CD4-positive, alpha-beta T cell treated with Interleukin-12 subunit alpha and Interleukin-12 subunit beta, for 1 hour (primary cell): Measurements from ENCODE around the gene FURIN.
A peak's percentile ranks its signal among the peaks of the same experiment; 100 is the strongest.
"Not testable (repeated sequence)": the region's sequence is repeated elsewhere in the genome, so short reads cannot be mapped to it uniquely, and the experiment has no call there.

Experiments
- DNase-seq: peaks from one replicate; pipeline ENCODE4 v3.0.0-alpha.2; 2020

Gene FURIN

GRCh38 chr15:90871139-90871715 is 2.8 kb downstream of the FURIN start:
- peak; percentile 39 for DNase-seq

- DNase-seq = peak; percentile 24
Observed at GRCh38 chr15:90871716-90872485, 3.5 kb downstream of the FURIN start.

DNA sequence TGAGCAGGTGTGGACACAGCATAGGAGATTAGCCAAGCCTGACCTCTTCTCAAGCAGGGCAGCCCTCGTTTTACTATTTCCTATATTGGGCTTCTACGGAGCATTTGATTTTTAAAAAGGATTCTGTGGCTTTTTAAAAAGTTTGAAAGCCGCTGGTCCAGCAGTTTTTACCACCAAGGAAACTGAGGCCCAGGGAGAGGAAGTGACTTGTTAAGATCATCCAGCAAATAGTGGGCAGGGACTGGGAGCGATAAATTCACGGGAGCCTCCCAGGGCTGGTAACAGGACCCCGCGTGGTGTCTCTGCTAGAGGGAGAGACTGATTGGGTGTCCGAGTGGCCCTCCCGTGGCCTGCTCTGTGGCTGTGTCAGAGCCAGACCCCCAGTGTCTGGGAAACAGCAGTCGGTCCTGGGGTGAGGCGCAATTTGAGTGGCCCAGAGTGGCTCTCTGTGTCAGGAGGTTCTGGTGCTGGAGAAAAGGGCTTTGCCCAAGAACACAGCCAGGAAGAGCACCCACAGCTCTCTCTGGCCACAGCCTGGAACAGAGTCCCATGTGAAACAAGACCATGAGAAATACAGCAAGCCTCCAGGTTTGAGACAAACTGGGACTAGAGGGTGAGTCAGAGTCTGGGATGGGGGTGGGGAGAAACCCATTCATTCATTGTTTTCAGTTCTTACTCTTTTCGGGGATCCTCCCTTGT is 4.2 kb downstream of the FURIN start:
- peak; percentile 27 for DNase-seq

DNA sequence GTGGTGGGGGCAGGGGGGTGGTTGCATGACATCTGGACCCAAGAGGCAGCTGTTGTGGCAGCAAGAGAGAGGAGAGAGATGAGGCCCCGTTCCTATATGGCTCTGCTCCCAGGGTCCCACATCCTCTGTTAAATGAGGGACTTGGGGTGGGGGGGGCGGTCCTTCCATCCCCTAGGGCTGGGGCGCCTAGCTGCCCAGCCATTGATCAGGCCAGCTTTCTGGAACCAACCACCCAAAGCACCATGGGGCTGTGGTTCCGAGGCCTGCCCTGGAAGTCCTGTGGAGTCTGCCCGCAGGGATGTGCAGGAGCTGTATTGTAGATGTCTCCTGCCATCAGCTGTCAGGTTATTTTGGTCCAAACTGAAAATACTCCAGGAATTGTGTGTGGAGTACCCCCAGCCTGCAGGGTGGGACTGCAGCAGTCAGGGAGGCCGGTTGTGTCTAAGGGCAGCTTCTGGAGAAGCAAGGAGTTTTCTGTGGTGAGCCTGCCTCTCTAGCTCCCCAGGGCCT is 5.2 kb downstream of the FURIN start:
- no peak for DNase-seq

DNA sequence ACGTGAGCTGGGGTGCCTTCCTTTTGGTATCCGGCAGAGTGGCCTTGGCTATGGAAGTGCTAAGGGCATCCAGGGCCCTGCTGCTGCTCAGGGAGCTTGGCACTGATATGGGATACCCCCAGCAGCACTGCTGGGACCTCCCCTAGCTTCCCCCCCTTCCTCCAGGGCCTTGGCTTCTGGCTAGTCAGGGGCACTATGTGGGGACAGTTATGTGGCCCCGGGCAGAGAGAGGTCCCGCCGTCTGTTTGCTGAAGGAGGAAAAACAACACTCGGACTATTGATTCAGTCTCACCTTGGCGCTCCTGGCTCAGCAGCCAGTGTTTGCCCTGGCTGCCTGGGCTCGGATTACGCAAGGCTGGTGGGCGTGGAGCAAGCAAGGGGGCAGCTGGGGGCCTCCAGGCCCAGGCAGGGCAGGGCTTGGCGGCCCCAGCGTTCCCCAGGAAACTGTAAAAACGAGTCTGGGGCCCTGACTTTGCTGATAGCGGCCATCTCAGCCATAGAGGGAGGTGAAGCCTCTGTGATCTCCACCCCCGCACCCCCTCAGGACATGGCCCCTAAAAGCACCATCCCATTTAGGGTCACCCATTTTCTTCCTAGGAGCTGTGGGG is 5.7 kb downstream of the FURIN start:
- no peak for DNase-seq

DNA sequence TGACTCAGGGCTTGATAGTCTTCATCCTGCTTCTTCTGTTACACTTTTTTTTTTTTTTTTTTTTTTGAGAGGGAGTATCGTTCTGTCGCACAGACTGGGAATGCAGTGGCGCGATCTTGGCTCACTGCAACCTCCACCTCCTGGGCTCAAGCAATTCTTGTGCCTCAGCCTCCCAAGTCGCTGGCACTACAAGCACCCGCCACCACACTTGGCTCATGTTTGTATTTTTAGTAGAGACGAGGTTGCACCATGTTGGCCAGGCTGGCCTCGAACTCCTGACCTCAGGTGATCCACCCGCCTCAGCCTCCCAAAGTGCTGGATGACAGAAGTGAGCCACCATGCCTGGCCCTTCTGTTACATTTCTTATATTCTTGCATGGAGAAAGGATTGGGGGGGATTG is 6.6 kb downstream of the FURIN start:
- DNase-seq = not testable (repeated sequence)

- no peak for DNase-seq
Observed at GRCh38 chr15:90875549-90875981, 7.2 kb downstream of the FURIN start.

- DNase-seq = no peak
Observed at GRCh38 chr15:90876046-90876445, 7.7 kb downstream of the FURIN start.

DNA sequence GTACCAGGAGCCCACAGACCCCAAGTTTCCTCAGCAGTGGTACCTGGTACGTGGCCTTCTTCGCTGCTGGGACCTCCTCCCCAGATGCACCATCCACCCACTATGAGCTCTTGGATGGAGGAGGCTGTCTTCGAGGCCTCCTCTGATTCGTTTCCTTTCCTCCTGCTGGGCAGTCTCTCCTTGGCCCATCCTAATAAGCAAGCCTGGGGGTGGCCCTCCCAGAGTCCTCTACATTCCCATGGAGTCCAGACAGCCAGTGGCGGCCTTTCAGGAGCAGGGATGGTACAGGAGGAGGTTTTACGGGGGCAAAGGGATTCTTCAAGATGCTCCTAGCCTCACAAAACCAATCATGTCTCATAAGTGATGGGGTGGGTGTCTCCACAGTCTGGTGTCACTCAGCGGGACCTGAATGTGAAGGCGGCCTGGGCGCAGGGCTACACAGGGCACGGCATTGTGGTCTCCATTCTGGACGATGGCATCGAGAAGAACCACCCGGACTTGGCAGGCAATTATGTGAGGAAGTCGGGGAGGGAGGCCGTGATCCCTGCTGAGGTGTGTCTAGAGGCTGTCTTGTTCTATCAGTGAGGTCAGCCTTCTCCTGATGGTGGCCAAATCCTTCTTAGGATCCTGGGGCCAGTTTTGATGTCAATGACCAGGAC is 8.3 kb downstream of the FURIN start:
- DNase-seq = no peak

- DNase-seq = no peak
Observed at GRCh38 chr15:90877315-90877714, 8.9 kb downstream of the FURIN start.

DNA sequence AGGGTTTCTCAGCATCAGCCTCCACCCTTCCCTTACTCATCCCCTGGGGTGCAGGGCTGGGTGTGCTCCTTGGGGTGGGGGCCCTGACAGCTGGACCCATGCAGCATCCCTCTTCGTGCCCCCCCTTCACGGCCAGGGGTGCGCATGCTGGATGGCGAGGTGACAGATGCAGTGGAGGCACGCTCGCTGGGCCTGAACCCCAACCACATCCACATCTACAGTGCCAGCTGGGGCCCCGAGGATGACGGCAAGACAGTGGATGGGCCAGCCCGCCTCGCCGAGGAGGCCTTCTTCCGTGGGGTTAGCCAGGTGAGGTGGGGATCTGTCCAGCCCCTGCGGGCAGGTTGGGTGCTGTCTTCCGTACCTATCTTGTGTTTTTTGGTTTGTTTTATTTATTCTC is 9.6 kb downstream of the FURIN start:
- DNase-seq = no peak

DNA sequence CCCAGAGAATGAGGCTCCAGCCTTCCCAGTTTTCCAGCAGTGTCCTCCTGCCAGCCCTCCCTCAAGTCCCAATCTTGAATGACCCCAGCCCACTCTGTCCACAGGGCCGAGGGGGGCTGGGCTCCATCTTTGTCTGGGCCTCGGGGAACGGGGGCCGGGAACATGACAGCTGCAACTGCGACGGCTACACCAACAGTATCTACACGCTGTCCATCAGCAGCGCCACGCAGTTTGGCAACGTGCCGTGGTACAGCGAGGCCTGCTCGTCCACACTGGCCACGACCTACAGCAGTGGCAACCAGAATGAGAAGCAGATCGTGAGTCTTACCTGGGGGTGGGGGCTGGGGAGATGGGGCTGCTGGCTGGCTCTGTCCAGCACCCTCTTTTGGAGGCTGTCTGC is 10.3 kb downstream of the FURIN start:
- no peak for DNase-seq

DNA sequence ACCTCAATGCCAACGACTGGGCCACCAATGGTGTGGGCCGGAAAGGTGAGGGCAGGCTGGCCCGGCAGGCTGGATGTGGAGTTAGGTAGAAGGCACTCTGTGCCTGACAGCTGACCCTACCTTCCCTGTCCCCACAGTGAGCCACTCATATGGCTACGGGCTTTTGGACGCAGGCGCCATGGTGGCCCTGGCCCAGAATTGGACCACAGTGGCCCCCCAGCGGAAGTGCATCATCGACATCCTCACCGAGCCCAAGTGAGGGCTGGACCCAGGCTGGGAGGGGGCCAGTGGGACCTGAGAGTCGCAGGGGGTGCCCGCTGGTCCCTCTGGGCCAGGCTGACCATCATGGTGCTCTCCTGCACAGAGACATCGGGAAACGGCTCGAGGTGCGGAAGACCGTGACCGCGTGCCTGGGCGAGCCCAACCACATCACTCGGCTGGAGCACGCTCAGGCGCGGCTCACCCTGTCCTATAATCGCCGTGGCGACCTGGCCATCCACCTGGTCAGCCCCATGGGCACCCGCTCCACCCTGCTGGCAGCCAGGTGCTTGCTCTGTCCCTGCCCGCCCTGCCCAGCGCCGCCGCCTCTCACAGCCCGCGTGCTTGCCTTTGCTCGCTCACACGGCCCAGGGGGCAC is 11.5 kb downstream of the FURIN start:
- no peak for DNase-seq

- no peak for DNase-seq
Observed at GRCh38 chr15:90880381-90881145, 12.2 kb downstream of the FURIN start.

- DNase-seq = no peak
Observed at GRCh38 chr15:90881181-90881977, 13.0 kb downstream of the FURIN start.

- DNase-seq = no peak
Observed at GRCh38 chr15:90881978-90882721, 13.8 kb downstream of the FURIN start.

DNA sequence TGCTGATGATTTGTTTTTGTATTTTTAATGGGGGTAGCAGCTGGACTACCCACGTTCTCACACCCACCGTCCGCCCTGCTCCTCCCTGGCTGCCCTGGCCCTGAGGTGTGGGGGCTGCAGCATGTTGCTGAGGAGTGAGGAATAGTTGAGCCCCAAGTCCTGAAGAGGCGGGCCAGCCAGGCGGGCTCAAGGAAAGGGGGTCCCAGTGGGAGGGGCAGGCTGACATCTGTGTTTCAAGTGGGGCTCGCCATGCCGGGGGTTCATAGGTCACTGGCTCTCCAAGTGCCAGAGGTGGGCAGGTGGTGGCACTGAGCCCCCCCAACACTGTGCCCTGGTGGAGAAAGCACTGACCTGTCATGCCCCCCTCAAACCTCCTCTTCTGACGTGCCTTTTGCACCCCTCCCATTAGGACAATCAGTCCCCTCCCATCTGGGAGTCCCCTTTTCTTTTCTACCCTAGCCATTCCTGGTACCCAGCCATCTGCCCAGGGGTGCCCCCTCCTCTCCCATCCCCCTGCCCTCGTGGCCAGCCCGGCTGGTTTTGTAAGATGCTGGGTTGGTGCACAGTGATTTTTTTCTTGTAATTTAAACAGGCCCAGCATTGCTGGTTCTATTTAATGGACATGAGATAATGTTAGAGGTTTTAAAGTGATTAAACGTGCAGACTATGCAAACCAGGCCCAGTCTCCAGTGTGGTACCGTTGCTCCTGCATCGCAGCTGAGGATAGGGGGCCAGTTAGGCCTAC is 14.6 kb downstream of the FURIN start:
- no peak for DNase-seq

DNA sequence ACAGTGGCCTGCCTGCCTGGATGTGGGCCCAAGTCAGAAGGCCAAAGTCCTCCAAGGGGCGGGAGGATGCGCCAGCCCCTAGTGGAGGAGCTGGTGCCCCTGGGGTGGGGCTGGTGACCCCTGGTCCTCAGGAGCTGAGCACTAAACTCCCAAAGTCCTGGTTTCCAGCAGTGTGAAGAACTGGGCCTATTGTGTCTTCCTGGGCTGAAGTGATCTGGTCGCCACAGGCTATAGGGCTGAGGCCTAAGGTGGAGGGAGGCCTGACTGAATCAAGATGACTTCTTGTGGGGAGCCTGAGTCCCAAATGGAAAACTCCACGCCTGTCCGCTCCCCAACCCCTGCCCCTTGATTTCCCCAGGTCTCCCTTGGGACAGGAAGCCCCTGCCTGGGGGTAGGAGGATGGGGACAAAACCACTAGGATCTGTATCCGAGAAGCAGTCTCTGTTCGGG is 15.2 kb downstream of the FURIN start:
- no peak for DNase-seq
